ENCODE data around the gene LSM11. TPM values are rescaled to one million over a fixed set of nuclear protein-coding genes. Genes with fewer than 3 reads are reported as not detected.
"Not testable (repeated sequence)": the region's sequence is repeated elsewhere in the genome, so short reads cannot be mapped to it uniquely, and the experiment has no call there.

LSM11 gene
- 1 to 10 TPM; 5.8 to 8.1 TPM for total RNA-seq
- long read RNA-seq, donor 1, full-length matches to known transcripts: 1 of 1 reads
- long read RNA-seq, donor 1, partial matches to known transcripts: 0 of 1 reads
- long read RNA-seq, donor 1, other reads (novel, unspliced or antisense): 0 of 1 reads
- long read RNA-seq, donor 2, partial matches to known transcripts: 1 of 2 reads
- long read RNA-seq, donor 2, other reads (novel, unspliced or antisense): 1 of 2 reads

DNA sequence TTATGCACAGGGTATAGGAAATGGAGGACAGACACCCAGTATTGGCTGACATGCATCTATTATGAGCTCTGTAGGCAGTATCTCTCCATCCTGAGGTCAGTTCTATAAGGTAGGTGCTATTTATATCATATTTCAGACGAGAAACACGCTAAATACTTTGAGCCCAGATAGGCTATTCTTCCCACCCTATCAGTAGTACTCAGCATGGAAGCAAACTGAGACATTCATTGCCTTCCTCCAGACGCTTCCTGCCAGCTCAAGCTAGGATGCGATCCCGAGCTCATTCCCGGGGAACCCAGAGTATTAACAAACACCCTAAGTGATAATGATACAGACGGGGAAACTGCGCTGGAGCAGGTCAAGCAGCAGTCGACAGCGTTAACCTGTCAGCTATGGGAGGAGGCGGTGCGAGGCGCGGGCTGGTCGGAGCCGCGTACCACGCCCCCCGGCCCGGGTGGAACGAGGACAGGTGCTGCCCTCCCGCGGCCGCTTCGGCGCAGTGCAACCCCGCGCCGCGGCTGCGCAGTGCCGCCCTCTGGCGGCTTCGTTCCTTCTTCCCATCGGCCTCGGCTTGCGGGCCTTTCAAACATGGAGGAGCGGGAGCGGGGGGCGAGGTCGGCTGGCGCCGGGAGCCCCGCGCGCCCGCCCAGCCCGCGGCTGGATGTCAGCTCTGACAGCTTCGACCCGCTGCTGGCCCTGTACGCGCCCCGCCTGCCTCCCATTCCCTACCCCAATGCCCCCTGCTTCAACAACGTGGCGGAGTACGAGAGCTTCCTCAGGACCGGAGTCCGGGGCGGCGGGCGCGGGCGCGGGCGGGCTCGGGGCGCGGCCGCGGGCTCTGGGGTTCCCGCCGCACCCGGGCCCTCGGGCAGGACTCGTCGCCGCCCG lies at the start of gene LSM11:
Gene LSM11, plus strand, starts transcription at position 550 of the 888 bp plus-strand sequence. Its CDS starts 39 bp downstream, at position 589.
- peak; percentile 96 for DNase-seq (ENCODE audit: low spot score)
- intact Hi-C loops (cut with DNase I): no loop called here

DNA sequence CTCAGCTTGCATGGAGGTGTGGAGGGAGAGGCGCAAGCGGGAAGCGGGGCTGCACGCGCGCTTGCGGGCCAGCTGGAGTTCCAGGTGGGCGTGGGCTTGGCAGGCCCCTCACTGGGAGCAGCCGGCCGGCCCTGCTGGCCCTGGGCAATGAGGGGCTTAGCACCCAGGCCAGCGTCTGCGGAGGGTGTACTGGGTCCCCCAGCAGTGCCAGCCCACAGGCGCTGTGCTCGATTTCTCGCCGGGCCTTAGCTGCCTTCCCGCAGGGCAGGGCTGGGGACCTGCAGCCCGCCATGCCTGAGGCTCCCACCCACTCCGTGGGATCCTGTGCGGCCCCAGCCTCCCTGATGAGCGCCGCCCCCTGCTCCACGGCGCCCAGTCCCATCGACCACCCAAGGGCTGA lies 49.7 kb upstream of the LSM11 start:
- not testable (repeated sequence) for DNase-seq (ENCODE audit: low spot score)
- intact Hi-C loops (cut with DNase I): loop anchor here in 1 of 2 donors (5.0 kb wide), 1 partner anchor 412 kb away; no protein-coding TSS in a partner anchor

DNA sequence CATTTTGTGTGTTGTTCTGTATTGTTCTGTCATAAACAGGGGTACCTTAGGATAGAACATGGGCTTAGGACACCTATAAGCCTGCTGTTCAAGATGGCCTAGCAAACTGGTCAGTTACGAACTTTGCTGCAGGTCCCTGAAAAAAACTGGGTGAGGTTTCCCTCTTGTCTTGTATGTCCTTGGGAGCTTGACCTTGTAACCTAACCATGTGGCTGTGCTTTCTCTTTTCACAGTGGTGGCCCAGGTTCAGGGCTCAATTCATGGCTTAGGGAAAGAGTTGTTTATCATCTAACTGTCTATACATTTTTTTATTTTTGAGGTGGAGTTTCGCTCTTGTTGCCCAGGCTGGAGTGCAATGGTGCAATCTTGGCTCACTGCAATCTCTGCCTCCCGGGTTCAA lies 47.4 kb upstream of the LSM11 start:
- DNase-seq (ENCODE audit: low spot score); intact Hi-C loops (cut with DNase I): not testable (repeated sequence)

DNA sequence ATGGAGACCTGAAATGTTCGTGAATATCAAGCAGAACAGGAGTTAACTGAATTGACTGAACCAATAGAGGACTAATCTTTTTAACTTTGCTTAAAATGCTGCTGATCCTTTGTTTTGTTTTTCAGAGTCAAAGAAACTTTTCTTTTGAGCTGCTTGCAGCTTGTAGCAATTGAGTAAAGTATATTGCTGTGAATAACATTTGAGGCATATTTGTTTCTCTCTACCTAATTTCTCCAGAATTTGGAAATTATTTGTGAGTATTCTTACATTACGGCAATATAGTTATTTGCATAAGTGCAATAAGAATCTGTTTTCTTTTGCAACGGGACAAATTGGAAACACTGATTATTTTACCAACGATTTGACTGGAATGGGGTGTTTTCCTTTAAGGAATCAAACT lies 44.8 kb upstream of the LSM11 start:
- DNase-seq (ENCODE audit: low spot score); intact Hi-C loops (cut with DNase I): not testable (repeated sequence)

DNA sequence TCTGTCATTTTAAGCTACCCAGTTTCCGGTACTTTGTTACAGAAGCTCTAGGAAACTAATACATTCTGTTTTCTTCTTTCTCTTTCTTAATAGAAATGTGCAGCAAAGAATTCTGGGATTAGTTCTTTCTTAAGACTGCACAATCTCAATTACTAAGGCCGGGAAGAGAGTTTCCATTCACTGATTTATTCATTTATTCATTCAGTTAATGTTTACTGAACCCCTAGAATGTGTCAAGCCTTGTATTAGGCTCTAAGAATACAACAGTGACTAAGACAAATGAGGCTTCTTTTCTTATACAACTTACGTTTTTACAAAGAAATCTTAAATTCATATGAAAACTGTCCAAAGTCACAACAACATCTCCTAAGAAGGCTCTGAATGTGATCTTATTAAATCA lies 39.8 kb upstream of the LSM11 start:
- no peak for DNase-seq (ENCODE audit: low spot score)
- intact Hi-C loops (cut with DNase I): loop anchor here in 1 of 2 donors (5.0 kb wide), 1 partner anchor 536 kb away; the partner anchor contains the start of gene GARIN3

DNA sequence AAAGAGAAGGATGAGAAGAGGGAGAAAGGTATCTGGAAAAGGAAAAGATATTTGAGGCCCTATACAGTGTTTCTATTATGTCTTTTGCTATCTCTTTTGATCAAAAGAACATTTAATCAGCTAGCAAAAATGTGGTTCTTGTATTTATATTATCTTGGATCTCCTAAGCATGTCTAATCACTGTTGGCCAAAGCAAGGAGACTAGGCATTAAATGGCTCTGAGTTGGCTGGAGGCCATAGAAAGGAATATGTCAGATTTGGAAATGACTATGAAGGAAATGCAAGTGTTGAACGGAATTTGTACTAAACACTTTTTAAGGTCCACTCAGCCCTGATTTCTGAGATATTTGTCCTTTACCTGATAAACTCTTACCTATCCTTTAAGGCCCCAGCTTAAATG lies 34.6 kb upstream of the LSM11 start:
- intact Hi-C loops (cut with DNase I): no loop called here
- DNase-seq (ENCODE audit: low spot score): no peak

DNA sequence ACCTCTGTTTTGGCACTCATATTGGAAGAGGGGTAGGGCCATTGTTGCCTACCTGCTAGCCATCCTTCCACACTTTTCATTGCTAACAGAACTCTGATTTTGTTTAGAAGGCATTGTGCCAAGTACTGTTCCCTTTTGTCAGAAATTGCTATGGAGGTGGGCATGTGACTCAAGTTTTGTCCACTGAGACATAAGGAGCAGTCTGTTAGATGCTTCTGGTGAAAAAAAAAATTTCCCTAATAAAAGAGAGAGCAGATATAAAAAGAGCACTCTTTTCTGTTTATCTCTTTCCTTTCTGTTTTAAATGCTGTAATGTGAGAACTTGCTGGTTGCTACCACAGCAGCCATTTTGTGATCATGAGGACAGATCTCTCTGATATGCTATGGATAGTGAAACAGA lies 34.2 kb upstream of the LSM11 start:
- no peak for DNase-seq (ENCODE audit: low spot score)
- intact Hi-C loops (cut with DNase I): no loop called here

DNA sequence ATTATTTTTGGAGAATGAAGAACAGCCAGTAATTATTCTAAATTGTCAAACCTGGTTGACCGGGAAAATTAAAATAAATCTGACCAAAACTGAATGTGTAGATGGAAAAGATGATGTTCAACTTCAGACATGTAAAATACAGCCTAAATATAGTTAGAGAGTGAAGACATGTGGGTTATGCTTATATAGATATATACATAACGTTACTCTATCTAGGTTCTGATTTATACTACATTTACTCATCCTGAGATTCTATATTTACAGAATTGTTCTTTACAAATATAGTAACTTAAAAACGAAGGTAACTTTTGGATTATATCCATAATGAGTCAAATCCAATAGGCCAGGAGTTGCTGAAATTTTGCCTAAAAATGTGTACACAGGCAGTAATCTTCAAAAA lies 33.1 kb upstream of the LSM11 start:
- intact Hi-C loops (cut with DNase I): loop anchor here in 1 of 2 donors (10.0 kb wide), 2 partner anchors 226 to 346 kb away; no protein-coding TSS in a partner anchor
- no peak for DNase-seq (ENCODE audit: low spot score)

DNA sequence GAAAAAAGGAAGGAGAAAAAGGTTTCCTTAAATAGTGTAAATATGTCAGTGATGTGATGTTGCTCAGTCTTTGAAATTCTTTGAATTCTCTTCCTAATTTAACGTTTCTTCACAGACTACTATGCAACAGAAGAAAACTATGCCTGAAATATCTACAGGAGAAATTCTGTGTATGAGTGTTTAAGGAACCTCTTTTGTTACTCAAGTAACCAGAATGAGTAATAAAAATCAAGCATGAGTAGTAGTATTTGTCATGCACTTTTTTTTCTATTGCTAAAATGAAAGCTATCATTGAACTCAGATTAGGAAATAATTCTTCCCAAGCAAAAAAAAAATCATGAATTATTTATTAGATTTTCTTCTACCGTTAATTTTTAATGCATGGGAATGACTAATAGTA lies 32.6 kb upstream of the LSM11 start:
- DNase-seq (ENCODE audit: low spot score): no peak
- intact Hi-C loops (cut with DNase I): loop anchor here in 1 of 2 donors (10.0 kb wide), 2 partner anchors 226 to 346 kb away; no protein-coding TSS in a partner anchor

DNA sequence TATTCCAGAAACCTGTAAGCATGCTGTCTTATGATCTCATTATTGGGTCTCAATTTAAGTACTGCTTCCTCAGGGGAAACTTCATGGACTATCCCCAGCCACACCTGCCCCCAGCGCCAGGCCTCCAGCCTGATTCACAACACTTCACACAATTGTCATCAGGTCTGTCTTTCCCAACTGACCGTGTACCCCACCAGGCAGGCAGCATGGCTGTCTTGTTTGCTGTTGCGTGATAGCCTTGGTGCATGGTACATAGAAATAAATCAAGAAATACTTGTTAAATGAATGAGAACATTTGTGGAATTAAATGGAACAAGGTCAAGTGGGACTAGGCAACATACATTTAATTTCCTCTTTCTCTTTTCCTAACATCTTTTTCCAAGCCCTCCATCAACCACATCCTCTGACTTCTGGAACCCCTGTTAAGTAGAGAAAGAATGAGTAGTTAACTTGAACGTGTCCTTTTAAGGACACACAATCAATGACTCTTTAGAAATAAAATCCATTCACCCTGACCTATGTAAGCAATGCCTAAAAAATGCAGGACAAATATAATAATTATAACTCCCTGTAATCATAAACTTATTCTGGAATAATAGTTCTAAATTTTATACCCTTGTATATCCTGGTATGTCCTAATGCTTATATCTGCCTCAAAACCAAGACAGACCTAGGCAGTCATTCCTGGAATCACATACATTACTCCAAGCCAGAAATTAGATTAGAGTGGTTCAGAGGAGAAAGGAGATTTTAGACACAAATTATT lies 29.5 kb upstream of the LSM11 start:
- no peak for DNase-seq (ENCODE audit: low spot score)
- intact Hi-C loops (cut with DNase I): loop anchor here in 1 of 2 donors (10.0 kb wide), 2 partner anchors 229 to 349 kb away; no protein-coding TSS in a partner anchor

DNA sequence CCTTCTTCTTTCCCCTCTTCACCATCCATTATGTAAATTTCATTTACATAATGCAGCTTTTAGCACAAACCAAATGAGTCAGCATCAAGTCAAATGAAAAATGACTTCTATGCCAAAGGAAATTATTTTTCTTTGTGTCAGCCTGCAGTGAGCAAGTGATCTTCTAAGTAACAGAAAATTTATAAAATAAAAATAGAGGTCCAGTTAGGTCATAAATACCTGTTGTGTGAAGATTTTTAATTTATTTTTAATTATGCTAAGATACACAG lies 29.0 kb upstream of the LSM11 start:
- intact Hi-C loops (cut with DNase I): loop anchor here in 1 of 2 donors (10.0 kb wide), 2 partner anchors 230 to 350 kb away; no protein-coding TSS in a partner anchor
- no peak for DNase-seq (ENCODE audit: low spot score)

DNA sequence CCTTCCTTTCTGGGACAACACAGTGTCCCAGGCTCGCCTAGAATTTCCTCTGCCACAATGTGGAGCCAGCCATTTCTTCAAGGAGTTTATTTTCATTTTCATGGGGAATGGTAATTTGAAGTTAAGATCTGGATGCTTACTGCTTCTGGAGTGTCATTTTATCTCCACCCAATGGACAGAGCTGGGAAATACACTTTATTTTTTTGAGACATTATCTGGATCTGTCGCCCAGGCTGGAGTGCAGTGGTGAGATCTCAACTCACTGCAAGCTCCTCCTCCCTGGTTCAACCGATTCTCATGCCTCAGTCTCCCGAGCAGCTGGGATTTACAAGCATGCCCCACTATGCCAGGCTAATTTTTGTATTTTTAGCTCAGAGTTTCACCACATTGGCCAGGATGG lies 25.0 kb upstream of the LSM11 start:
- intact Hi-C loops (cut with DNase I): loop anchor here in 1 of 2 donors (10.0 kb wide), 2 partner anchors 234 to 354 kb away; no protein-coding TSS in a partner anchor
- no peak for DNase-seq (ENCODE audit: low spot score)

DNA sequence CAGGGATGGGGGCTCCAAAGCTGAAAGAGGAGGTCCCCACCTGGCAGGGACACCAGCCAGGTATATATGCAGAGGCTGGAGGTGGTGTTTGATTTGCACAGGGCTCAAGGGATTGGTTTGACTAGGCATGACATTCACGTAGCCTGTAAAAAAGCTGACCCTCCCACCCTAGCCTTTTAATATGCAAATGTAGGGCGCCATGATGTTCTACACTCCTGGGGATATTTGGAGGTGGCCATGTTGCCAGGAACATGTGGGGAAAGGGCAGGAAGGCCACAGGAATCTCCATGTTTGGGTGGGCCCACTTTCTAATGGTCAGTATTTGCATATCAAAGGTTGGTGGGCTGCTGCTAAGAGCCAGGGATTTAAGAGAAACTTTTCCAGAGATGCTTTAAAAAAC lies 24.3 kb upstream of the LSM11 start:
- intact Hi-C loops (cut with DNase I): loop anchor here in 1 of 2 donors (10.0 kb wide), 2 partner anchors 234 to 354 kb away; no protein-coding TSS in a partner anchor
- DNase-seq (ENCODE audit: low spot score): no peak

DNA sequence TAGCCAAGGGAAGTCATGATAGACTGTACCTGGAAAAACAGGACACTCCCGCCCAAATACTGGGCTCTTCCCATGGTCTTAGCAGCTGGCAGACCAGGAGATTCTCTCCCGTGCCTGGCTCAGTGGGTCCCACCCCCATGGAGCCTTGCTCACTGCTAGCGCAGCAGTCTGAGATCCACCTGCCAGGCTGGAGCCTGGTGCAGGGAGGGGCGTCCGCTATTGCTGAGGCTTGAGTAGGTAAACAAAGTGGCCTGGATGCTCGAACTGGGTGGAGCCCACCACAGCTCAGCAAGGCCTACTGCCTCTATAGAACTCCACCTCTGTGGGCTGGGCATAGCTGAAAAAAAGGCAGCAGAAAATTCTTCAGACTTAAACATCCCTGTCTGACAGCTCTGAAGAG lies 22.4 kb upstream of the LSM11 start:
- no peak for DNase-seq (ENCODE audit: low spot score)
- intact Hi-C loops (cut with DNase I): no loop called here

DNA sequence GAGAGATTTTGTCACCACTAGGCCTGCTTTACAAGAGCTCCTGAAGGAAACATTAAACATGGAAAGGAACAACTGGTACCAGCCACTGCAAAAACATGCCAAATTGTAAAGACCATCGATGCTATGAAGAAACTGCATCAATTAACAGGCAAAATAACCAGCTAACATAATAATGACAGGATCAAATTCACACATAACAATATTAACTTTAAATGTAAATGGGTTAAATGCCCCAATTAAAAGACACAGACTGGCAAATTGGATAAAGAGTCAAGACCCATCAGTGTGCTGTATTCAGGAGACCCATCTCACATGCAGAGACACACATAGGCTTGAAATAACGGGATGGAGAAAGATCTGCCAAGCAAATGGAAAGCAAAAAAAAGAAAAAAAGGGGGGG lies 20.6 kb upstream of the LSM11 start:
- intact Hi-C loops (cut with DNase I): not testable (repeated sequence)

DNA sequence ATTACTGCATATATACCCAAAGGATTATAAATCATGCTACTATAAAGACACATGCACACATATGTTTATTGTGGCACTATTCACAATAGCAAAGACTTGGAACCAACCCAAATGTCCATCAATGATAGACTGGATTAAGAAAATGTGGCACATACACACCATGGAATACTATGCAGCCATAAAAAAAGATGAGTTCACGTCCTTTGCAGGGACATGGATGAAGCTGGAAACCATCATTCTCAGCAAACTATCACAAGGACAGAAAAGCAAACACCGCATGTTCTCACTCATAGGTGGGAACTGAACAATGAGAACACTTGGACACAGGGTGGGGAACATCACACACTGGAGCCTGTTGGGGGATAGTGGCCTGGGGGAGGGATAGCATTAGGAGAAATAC lies 16.9 kb upstream of the LSM11 start:
- intact Hi-C loops (cut with DNase I); DNase-seq (ENCODE audit: low spot score): not testable (repeated sequence)

More for the DNA sequence above, 20.6 kb upstream of the LSM11 start:
- DNase-seq (ENCODE audit: low spot score): not testable (repeated sequence)

DNA sequence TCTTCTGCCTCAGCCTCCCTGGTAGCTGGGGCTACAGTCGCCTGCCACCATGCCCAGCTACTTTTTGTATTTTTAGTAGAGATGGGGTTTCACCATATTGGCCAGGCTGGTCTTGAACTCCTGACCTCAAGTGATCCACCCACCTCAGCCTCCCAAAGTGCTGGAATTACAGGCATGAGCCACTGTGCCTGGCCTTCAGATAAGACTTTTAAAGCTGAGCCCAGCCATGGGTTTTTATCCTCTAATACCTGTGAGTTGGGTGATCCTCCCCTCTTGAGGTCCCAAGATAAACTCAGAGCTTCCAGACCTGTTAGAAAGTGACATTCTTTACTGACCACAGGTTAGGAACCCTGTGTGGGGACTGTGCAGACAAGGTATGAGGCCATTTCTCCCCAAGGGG lies 15.7 kb upstream of the LSM11 start:
- DNase-seq (ENCODE audit: low spot score); intact Hi-C loops (cut with DNase I): not testable (repeated sequence)

DNA sequence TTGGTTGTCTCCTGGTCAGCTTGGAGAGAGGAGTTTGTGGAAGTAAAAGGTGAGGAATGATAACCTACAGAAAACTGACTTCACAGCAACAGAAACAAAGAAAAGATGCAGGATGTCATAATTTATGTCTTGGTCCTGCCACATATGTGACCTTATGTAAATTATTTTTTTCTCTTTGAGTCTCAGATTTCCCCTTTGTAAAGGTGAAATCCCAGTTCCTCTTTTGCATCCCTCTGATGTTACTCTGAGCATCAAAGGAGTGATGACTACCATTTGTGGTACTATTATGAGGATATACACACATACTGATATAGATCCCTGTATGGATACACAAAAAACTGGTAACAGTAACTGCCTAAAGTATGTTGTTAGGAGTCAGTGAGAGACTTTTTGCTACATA lies 13.7 kb upstream of the LSM11 start:
- intact Hi-C loops (cut with DNase I): no loop called here
- no peak for DNase-seq (ENCODE audit: low spot score)

DNA sequence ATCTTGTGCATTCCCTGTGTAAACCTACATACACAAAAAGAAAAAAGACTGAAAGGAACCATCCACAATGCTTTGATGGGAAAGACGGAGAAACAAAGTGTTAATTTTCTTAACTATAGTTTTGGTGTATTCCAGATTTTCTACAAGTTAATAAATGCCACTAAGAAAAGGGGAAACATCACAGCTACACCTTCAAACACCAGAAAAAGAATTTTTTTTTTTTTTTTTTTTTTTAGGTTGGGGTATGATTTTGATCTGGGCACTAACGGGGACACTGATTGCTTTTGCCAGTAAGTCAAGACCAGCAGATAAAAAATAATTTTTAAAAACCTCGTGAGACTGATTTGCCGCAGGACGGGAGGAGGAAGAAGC lies 12.6 kb upstream of the LSM11 start:
- intact Hi-C loops (cut with DNase I): no loop called here
- DNase-seq (ENCODE audit: low spot score): no peak

Data from posterior vena cava (tissue), 2 donors.